AG09319 (cell line): ENCODE data around the gene EIF2S2.
"Not testable (repeated sequence)": the region's sequence is repeated elsewhere in the genome, so short reads cannot be mapped to it uniquely, and the experiment has no call there.

Experiments used
- DNase-seq: peaks from one replicate; pipeline ENCODE4 v3.0.0-alpha.2; 2010; ENCODE audit warnings: low read depth; ENCODE audit errors: extremely low read depth
- CTCF ChIP-seq: IDR thresholded peaks from 2 replicates; pipeline ENCODE4 v1.5.1; 2011; ENCODE audit warnings: low read depth, mild to moderate bottlenecking, inconsistent platforms, low read length, moderate library complexity

Gene EIF2S2, protein sequence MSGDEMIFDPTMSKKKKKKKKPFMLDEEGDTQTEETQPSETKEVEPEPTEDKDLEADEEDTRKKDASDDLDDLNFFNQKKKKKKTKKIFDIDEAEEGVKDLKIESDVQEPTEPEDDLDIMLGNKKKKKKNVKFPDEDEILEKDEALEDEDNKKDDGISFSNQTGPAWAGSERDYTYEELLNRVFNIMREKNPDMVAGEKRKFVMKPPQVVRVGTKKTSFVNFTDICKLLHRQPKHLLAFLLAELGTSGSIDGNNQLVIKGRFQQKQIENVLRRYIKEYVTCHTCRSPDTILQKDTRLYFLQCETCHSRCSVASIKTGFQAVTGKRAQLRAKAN

GRCh38 chr20:34111702-34112599 is at the start of gene EIF2S2:
Gene EIF2S2 (minus strand): TSS chr20:34112243. CDS start chr20:34112110, 133 bp downstream.
- no peak for TF ChIP-seq CTCF
- DNase-seq = peak; percentile 99

- DNase-seq = not testable (repeated sequence)
Observed at GRCh38 chr20:34157697-34158096, 45.7 kb upstream of the EIF2S2 start.

- no peak for TF ChIP-seq CTCF
- DNase-seq = no peak
Observed at GRCh38 chr20:34155836-34156235, 43.8 kb upstream of the EIF2S2 start.

DNA sequence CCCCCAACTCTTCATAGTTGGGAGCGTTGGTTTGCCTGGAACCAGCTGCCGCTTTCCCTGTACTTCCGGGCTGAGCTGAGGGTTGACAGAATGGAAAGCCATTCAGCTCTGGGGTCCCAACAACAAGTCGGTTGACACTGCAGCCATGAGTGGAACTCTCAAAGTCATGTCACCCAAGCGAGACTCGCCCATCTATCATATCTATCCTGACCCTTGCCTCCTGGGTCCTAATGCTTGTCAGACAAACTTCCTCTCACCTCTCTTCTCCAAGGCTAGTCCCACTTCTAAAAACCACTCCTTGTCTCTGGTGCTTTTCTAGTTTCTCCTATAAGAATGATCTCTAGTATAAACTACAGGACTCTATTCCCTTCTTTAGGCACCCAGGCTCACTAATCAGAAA is 41.1 kb upstream of the EIF2S2 start:
- not testable (repeated sequence) for DNase-seq

DNA sequence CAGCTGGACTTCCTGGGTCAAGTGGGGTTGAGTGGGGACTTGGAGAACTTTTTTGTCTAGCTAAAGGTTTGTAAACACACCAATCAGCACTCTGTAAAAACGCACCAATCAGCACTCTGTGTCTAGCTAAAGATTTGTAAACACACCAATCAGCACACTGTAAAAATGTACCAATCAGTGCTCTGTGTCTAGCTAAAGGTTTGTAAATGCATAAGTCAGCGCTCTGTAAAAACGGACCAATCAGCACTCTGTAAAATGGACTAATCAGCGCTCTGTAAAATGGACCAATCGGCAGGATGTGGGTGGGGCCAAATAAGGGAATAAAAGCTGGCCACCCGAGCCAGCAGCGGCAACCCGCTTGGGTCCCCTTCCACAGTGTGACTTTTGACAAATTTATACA is 40.0 kb upstream of the EIF2S2 start:
- DNase-seq = not testable (repeated sequence)

GRCh38 chr20:34150306-34151000 is 38.4 kb upstream of the EIF2S2 start:
- no peak for TF ChIP-seq CTCF
- DNase-seq = peak; percentile 32

DNA sequence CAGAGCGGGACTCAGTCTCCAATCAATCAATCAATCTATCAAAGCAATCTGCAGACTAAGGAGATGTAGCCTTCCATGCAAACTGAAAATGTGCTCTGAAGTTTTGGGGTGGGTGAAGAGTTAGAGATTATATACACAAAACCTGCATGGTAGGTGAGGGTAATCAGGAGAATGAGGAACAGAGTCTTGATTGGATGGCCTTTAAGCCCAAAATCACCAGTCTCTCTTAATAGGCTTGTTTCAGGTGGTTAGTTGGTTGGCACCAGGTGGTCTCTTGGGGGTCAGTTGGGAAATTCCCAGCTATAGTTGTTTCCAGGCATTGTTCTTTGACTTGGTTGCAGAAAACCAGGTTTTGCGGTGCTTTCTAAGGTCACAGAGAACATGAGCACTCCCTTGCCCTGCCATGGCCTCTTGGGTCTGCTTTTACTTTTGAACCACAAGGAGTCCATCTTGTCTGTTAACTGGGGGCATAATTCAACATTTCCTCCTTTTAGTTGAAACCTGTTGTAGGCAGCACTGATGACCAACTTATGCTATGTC is 33.3 kb upstream of the EIF2S2 start:
- DNase-seq = no peak
- no peak for TF ChIP-seq CTCF

GRCh38 chr20:34143951-34144350 is 31.9 kb upstream of the EIF2S2 start:
- no peak for TF ChIP-seq CTCF
- DNase-seq = no peak
